Activated CD8-positive, alpha-beta memory T cell treated with anti-CD3 and anti-CD28 coated beads, Interleukin-2, amount 10 ng/mL, durations not matched to agents 7 days and 5 days (primary cell): ENCODE data around the gene RAB43. TPM values are rescaled to one million over a fixed set of nuclear protein-coding genes. Genes with fewer than 3 reads are reported as not detected.
A peak's percentile ranks its signal among the peaks of the same experiment; 100 is the strongest.

Experiments
- ATAC-seq: fragments of 150-1000 bp; cut with Tn5 transposase; one replicate; pipeline ENCODE4 v1.10.0; 2021; ENCODE audit warnings: moderate library complexity
- CTCF ChIA-PET: fragments of 350-600 bp; sonication (Branson Sonifier 250); formaldehyde crosslinking; loops from one replicate; lab custom pipeline; 2021; ENCODE audit warnings: antibody characterized with exemption; lab: Charles Lee
- DNase-seq: peaks from one replicate; pipeline ENCODE4 v3.0.0-alpha.2; 2020
- H3K27ac Mint-ChIP-seq: one replicate; pipeline ENCODE4 v1.8.0; 2021; ENCODE audit warnings: mild to moderate bottlenecking, mixed read lengths
- H3K27me3 Mint-ChIP-seq: one replicate; pipeline ENCODE4 v1.8.0; 2021; ENCODE audit warnings: mixed read lengths
- H3K36me3 Mint-ChIP-seq: one replicate; pipeline ENCODE4 v1.8.0; 2021; ENCODE audit warnings: mild to moderate bottlenecking, mixed read lengths
- H3K4me1 Mint-ChIP-seq: one replicate; pipeline ENCODE4 v1.8.0; 2021; ENCODE audit warnings: mixed read lengths
- H3K4me3 Mint-ChIP-seq: one replicate; pipeline ENCODE4 v1.8.0; 2021; ENCODE audit warnings: mild to moderate bottlenecking, moderate library complexity, mixed read lengths
- H3K9me3 Mint-ChIP-seq: one replicate; pipeline ENCODE4 v1.8.0; 2022; ENCODE audit warnings: low read depth, mixed read lengths
- total RNA-seq, 2 experiments: library from RNA; stranded (reverse); gene quantifications; one replicate each; pipeline ENCODE4 v1.2.3, GENCODE V29; 2021

Gene RAB43
- total RNA-seq, 2 experiments from 2014 or later = 33.7 to 36.1 TPM

DNA sequence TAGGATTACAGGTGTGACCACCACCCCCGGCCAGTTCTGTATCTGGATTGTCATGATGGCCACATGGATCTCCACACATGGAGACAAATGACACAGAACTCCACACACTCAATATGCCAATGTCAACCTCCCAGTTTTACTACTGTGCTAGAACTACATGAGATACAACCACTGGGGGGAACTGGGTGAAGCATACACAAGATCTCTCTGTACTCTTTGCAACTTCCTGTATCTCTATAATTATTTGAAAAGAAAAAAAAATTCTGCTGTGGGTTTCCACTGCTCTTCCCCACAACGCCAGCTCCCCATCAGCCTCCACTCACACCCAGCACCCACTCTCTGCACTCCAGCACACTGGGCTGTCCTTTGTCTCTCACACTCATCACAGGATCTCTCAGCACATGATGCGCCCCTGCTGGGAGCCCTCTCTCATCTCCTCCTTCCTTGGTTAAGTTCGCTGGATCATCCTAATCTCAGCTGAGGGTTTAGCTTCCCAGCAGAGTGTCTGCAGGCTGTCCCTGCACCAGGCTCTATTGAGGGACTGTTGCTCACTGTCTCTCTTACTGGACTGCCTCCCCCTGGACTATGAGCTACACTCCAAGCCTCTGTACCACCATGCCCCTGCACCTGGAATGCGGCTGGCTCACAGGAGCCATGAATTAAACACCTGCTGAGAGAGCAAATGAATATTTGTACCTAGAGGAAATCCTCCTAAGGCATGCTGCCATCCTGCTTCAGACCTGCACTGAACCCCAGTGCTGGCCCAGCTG lies 10.7 kb upstream of the RAB43 start:
- no peaks in the 10 kb centered on the region for H3K4me1 Mint-ChIP-seq
- no peaks in the 10 kb centered on the region for H3K9me3 Mint-ChIP-seq
- no peak overlapping the region for H3K4me3 Mint-ChIP-seq
- CTCF ChIA-PET = interaction anchor here (0.6 to 1.2 kb wide), 2 partner anchors 22 to 25 kb away, joined by 3 to 4 read pairs; no protein-coding TSS in a partner anchor
- ATAC-seq = no peak
- peak overlapping the region; percentile 18 for H3K27ac Mint-ChIP-seq
- H3K36me3 Mint-ChIP-seq = peaks cover 29% of the 10 kb centered on the region
- no peak for DNase-seq
- no peaks in the 10 kb centered on the region for H3K27me3 Mint-ChIP-seq

DNA sequence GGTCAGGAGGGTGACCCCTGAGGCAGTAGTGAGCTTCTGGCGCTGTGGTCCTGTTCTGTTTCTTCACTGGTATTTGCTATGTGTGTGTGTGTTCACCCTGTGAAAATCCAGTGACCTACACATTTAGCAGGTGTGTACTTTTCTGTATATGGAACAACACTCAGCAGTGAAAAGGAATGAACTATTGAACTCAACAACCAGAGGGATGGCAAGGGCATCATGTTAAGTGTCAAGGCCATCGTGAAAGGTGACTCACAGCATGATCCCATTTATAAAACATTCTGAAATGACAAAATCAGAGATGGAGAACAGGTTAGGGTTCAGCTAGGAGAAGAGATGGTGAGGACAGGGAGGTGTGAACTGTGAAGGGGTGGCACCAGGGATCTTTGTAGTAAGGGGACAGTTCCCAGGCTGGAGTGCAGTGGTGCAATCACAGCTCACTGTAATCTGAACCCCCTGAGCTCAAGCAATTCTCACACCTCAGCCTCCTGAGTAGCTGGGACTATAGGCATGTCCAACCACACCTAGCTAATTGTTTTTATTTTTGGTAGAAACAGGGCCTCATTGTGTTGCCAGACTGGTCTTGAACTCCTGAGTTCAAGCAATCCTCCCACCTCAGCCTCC lies 10.0 kb upstream of the RAB43 start:
- ATAC-seq = no peak

DNA sequence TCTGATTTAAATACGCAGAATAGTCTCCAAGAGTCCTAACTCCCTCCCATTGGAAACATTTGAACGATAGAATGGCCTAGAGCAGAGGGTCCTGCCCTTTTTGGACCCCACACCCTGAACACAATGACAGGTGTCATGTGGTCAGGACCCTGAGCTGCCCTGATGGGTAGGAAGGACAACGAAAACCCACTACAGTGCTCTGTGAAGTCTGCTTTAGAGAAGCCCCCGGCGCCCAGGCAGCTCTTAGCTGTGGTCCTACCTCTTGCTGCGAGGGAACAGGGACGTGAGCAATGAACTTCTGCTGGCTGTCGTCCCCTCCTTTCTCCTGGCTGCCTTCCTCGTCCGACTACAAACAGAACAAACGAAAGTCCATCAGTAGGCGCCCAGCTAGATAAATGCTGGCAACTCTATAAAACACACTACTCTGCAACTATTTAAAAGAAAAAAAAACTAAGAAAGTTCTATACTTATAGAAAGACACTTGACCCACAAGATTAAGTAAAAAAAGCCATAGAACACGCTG lies 8.7 kb upstream of the RAB43 start:
- Mint-ChIP-seq H3K27me3 (no peaks in the 10 kb centered on the region), H3K4me3 (no peak overlapping the region), H3K9me3 (no peaks in the 10 kb centered on the region), H3K27ac (no peak overlapping the region), H3K36me3 (peaks cover 29% of the 10 kb centered on the region), H3K4me1 (no peaks in the 10 kb centered on the region)
- DNase-seq (no peak), ATAC-seq (no peak)
- CTCF ChIA-PET = interaction anchor here (1.0 to 1.3 kb wide), 2 partner anchors 8 to 77 kb away, joined by 3 to 6 read pairs; partner anchors contain the start of gene RAB43

More for the DNA sequence above, 10.0 kb upstream of the RAB43 start:
- Mint-ChIP-seq H3K27ac (no peak overlapping the region), H3K9me3 (no peaks in the 10 kb centered on the region), H3K27me3 (no peaks in the 10 kb centered on the region), H3K4me3 (no peak overlapping the region), H3K4me1 (no peaks in the 10 kb centered on the region), H3K36me3 (peaks cover 29% of the 10 kb centered on the region)
- no peak for DNase-seq
- CTCF ChIA-PET = interaction anchor here (1.0 to 1.3 kb wide), 3 partner anchors 9 to 78 kb away, joined by 3 to 6 read pairs (median 4); partner anchors contain the start of gene RAB43

DNA sequence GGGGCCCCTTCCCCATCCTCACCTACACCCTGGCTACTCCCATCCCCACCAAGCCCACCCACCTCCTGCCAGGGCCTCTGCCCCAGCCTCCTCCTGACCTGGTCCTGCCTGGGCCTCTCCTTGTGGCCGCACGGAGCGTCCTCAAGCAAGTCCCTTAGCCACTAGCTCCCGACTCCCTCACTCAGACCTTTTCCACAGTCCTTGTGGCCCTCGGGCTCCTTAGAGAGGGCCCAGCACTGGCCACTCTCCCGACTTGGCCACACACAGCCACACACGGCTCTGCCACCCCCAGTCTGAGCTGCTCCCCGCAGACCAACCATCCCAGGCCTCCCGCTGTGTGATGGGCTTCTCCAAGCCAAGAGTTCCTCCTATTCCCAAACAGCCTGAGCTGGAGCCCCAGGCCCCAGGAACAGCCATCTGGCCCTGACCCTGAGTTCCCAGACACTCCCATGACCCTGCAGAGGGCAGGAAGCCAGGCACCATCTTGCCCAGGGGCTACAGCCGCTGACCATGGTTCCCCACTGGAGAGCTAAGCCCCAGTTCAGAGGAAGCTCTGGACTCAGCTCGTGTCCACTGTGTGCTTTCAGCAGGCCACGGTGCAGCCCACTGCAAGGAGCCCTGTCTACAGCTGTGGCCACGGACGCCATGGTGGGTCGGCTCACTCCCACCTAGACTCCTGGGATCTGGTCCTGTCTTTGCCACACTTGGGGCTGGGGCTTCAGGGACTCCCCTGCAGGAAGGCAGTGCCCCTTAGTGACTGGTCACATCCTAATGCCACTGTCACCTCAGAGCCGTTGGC lies 7.0 kb upstream of the RAB43 start:
- ATAC-seq (no peak), DNase-seq (no peak)
- CTCF ChIA-PET = interaction anchor here (0.9 to 1.1 kb wide), 2 partner anchors 118 to 158 kb away, joined by 3 to 4 read pairs; no protein-coding TSS in a partner anchor
- Mint-ChIP-seq H3K27ac (no peak overlapping the region), H3K9me3 (no peaks in the 10 kb centered on the region), H3K36me3 (peaks cover 20% of the 10 kb centered on the region), H3K4me3 (no peak overlapping the region), H3K27me3 (no peaks in the 10 kb centered on the region), H3K4me1 (peaks cover 3% of the 10 kb centered on the region)

DNA sequence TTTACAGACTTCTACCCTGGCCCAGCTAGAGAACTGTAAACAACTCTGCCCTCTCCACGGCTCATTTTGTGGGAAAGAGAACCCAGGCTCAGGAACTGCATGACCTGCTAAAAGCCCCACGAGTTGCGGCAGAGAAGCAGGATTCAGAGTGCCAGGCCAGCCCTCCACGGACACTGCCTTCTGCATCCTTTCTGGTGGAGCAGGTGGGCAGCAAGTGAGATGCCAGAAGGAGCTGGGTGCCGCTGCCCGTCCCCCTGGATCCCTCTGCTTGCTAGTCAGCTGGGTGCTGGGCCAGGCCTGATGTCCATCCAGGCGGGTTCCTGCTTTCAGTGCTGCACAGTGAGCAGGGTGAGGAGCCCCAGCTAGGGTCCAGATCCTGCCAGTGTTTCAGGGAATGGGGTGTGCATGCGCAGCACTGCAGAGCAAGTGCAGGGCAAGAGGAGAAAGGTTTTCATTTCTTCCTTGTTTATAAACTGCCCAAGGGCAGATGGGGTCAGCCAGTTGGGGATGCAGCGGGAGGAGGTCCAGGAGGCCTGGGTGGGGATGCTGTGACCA lies 5.2 kb upstream of the RAB43 start:
- Mint-ChIP-seq H3K27ac (peak overlapping the region; percentile 52), H3K4me3 (no peak overlapping the region)

DNA sequence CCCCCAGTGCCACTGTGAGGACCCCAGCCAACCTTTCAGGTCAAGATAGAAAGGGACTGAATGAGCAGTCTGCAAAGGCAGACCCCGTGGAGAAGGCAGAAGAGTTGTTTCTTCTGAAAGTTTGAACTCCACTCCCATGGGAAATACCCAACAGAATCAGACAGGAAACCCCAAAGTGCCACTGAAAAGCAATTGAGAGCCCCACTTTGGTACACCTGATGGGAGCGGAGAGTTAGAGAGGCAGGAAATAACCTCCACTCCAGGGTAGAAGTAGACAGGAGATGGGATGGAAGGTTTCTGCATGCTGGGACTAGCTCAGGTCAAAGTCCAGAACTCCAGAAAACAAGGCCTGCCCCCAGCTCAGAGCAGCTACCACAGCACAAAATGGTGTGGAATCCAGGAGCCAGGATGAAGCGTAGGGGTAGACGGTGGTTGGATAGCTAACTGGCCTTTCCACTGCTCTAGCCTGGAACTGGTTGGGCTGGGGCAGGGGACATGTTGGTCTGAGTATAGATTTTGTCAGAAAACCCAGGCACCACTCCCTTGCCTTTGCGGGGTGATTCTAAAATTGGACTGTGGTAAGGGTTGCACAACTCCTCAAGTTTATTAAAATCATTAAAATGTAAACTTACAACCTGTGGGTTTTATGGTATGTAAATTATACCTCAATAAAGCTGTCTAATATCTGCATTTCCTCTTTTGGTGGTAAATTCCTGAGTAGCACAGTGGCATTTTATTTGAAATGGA lies 1.9 kb upstream of the RAB43 start:
- Mint-ChIP-seq H3K4me1 (peaks cover 34% of the 10 kb centered on the region), H3K27me3 (no peaks in the 10 kb centered on the region), H3K27ac (peak overlapping the region; percentile 35), H3K36me3 (peaks cover 16% of the 10 kb centered on the region), H3K4me3 (no peak overlapping the region), H3K9me3 (no peaks in the 10 kb centered on the region)
- CTCF ChIA-PET = interaction anchor here (0.8 to 6.1 kb wide), 5 partner anchors 21 to 193 kb away, joined by 3 to 39 read pairs (median 4); a partner anchor contains a TSS
- no peak for ATAC-seq
- no peak for DNase-seq

More for the DNA sequence above, 5.2 kb upstream of the RAB43 start:
- DNase-seq (no peak), ATAC-seq (no peak)
- CTCF ChIA-PET = no interaction called here
- Mint-ChIP-seq H3K9me3 (no peaks in the 10 kb centered on the region), H3K36me3 (peaks cover 13% of the 10 kb centered on the region), H3K27me3 (no peaks in the 10 kb centered on the region), H3K4me1 (peaks cover 18% of the 10 kb centered on the region)

DNA sequence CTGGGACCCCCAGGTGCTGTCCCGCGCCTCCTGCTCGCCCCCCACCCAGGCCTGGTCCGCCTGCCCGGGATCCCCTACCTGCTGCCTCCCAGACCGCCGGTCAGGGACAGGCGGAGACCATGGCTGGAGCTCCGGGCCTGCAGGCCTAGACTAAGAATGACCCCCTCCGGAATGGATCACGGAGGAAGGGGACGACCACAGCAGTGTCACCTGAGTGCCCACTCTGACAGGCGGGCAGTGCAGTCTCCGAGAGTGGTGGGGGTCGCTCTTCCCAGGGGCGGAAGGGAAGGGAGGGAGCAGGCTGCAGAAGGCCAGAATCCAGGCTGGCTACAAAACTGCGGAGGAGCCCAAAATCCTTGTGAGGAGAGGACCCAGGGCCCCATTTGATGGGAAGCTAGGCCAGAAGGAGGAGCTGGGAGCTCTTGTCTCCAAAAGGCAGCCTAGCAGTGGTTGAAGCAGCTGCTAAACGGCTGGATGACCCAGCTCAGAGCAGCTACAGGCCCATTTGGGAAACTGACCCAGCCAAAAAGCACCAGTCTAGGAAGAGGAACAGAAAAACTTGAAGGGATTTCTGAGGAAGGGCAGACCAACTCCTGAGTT lies 908 bp upstream of the RAB43 start:
- no peaks in the 10 kb centered on the region for H3K9me3 Mint-ChIP-seq
- peaks cover 21% of the 10 kb centered on the region for H3K36me3 Mint-ChIP-seq
- peak overlapping the region; percentile 25 for H3K4me3 Mint-ChIP-seq
- H3K27me3 Mint-ChIP-seq = no peaks in the 10 kb centered on the region
- DNase-seq = no peak
- CTCF ChIA-PET = interaction anchor here (0.8 to 6.1 kb wide), 7 partner anchors 8 to 194 kb away, joined by 3 to 45 read pairs (median 13); a partner anchor contains a TSS
- peak overlapping the region; percentile 35 for H3K27ac Mint-ChIP-seq
- ATAC-seq = no peak
- peaks cover 43% of the 10 kb centered on the region for H3K4me1 Mint-ChIP-seq

DNA sequence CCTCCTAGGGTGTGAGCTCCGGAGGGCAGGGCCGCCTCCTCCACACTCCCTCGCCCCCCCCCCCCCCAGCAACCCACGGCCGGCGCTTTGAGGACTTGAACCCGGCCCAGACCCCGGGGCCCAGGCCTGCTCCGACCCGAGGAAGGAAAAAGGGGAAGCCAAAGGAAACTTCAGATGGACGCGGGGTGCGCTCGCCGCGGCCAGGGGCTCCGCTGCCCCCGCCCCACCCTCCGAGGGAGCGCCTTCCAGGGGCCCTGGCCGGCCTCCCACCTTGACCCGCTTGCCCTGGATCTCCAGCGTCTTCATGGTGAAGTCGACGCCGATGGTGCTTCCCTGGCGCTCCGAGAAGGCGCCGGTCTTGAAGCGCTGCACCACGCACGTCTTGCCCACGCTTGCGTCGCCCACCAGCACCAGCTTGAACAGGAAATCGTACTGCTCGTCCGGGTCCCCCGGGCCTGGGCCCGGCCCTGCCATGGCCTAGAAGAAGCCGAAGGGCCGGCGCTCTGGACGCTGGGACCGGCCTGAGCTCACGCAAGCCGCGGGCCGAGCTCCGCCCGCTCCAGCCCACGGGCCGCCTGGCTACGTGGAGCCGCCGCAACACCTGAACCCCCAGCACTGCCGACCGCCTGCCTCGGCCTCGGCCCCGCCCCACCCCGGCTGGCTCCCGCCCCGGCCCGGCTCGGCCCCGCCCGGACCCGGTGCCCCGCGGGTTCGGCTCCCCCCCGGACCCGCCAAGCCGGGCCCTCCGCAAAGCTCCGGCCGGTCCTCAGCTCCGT lies 400 bp downstream of the RAB43 start:
- DNase-seq = peak; percentile 72
- peak; percentile 29 for ATAC-seq
- Mint-ChIP-seq H3K4me3 (peak overlapping the region; percentile 88), H3K4me1 (peaks cover 56% of the 10 kb centered on the region), H3K36me3 (peaks cover 24% of the 10 kb centered on the region), H3K9me3 (no peaks in the 10 kb centered on the region), H3K27me3 (no peaks in the 10 kb centered on the region), H3K27ac (peak overlapping the region; percentile 97)
- CTCF ChIA-PET = interaction anchor here (0.7 to 6.1 kb wide), 15 partner anchors 9 to 195 kb away, joined by 3 to 45 read pairs (median 6); a partner anchor contains a TSS

DNA sequence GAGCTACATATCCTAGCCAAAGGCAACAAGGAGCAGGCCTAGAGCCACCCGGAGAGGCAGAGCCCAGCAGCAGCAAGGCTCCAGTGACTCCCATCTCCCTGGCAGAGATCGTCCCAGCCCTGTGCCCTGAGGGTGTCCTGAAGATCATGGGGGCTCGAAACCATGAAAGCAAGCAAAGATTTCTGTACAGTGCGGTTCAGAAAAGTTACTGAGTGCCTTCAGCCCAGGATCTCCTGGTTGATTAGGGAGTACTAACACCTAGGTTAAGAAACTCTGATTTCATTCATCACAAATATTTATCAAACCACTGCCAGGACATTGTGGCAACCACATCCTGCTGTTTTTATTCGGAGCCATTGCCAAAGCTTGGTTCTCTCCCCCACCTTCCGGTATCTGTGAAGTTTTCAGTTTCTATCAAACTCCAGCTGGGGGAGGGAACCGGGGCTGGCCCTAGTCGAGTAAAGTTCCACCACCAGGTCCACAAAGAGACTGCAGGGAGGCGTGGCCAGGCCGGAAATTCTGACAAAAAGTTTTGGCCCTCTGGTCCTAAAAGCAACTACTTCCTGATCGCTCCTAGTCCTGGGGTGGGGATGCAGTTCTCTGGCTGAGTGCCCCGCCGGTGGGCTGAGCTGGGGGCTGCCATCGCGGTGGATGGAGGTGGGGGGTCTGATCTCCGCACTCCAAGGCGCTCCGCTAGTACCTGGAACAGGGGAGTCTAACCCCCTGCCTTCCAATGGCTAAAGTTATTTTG lies 1.2 kb downstream of the RAB43 start:
- H3K4me1 Mint-ChIP-seq = peaks cover 61% of the 10 kb centered on the region
- ATAC-seq = peak; percentile 69
- no peaks in the 10 kb centered on the region for H3K9me3 Mint-ChIP-seq
- H3K27me3 Mint-ChIP-seq = no peaks in the 10 kb centered on the region
- peak; percentile 98 for DNase-seq
- peak overlapping the region; percentile 97 for H3K27ac Mint-ChIP-seq
- H3K36me3 Mint-ChIP-seq = peaks cover 27% of the 10 kb centered on the region
- H3K4me3 Mint-ChIP-seq = peak overlapping the region; percentile 88
- CTCF ChIA-PET = interaction anchor here (0.7 to 6.1 kb wide), 14 partner anchors 9 to 196 kb away, joined by 3 to 45 read pairs (median 7); a partner anchor contains a TSS

DNA sequence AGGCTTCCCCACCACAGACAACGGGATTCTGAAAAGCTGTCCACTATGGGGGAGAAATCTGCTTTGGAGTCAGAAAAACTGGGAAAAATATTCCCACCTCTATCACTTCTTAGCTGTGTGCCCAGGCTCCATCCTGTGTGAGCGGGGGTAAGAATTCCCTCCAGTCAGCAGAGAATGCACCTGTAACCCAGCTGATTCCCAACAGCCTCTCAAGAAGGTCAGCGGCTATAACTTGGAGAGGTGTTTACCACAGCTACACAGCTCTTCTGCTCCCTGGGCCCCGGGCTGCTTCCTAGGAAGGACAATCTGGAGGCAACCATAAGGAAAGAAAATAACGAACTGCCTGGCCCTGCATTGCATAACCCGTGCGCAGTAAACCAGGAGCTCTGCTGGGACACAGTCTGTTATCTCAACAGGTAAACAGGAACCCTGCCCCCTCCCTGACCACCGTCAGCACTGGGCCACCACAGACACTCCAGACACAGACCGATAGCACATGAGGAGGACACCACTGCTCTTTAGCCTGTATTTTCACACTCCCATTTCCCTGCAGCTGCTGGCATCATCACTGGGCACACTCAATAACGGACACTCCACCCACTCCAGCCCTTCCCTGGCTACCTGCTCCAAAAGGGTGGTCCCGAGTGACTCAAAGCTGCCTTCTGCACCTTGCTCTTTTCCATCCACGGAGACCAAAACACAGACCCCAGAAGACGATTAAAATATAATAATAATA lies 2.1 kb downstream of the RAB43 start:
- no peaks in the 10 kb centered on the region for H3K9me3 Mint-ChIP-seq
- DNase-seq (peak; percentile 57), ATAC-seq (no peak)
- H3K27ac Mint-ChIP-seq = peak overlapping the region; percentile 97
- peak overlapping the region; percentile 88 for H3K4me3 Mint-ChIP-seq
- H3K27me3 Mint-ChIP-seq = no peaks in the 10 kb centered on the region
- CTCF ChIA-PET = interaction anchor here (0.7 to 6.1 kb wide), 14 partner anchors 9 to 149 kb away, joined by 3 to 45 read pairs (median 7); no protein-coding TSS in a partner anchor
- H3K36me3 Mint-ChIP-seq = peaks cover 27% of the 10 kb centered on the region
- peaks cover 66% of the 10 kb centered on the region for H3K4me1 Mint-ChIP-seq
